CD4-positive, alpha-beta T cell treated with Interleukin-1 beta for 1 hour (primary cell): ENCODE measurements around the gene MRPS27.

ENCODE experiments used
- DNase-seq, 2 donors: peaks; one replicate each; pipeline ENCODE4 v3.0.0-alpha.2; 2020 to 2022

Gene MRPS27

DNA sequence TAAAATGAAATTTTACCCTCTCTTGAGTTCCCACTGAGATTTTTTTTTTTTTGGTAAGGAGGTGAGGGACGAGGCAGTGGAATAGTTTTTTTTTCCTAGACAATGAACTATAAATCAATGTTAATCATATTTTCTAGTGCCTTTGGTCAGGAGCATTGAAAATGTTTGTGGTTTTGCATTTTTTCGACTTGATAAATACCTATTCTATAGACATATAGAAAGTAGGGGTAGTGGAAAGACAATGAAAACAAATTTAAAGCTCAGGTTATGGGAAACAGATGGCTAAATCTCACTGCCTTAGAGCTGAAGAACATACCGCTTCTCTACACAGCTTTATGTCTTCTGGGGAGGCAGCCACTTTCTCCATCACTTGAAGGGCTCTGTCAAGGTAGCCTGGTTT is 94.3 kb downstream of the MRPS27 start:
- no peak for DNase-seq

DNA sequence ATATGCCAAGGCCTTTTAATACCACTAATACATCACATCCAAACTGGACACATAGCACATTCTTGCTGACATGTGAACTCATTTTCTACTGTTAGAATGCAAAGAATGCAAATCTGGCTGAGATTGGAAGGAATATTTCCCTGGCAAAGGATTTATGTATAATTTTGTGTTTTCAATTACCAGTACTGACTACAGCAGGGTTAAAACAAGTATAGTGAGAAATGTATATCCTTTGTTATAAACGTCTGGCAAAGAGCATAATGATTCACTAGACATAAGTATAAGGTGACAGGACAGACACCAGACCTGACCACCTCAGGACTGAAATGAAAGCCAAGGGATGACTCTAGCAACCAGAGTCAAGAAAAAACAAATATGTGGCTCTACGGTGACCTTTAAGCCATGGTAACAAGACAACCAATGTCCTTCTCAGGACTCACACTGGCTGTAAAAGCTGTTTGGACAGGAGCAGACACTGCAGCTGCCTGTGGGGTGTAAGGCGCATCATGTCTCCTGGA is 95.0 kb downstream of the MRPS27 start:
- no peak for DNase-seq

DNA sequence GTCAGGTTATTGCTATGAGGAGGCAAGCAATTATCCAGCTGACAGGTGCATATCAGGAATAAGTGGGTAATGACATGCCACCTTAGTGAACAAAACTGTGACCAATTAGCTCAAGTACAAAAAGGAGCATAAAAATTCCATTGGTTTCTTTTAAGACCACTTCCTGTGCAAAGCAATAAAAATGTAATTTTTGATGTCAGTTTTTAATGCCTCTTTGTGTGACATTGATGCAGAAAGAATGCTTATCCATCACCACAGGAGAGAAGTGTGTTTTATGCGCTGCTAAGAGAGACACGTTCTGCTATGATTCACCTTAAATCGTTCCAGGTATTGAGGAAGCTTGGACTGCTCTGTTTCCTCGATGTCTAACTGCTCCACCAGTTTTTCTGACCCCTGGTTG is 96.7 kb downstream of the MRPS27 start:
- no peak for DNase-seq

DNA sequence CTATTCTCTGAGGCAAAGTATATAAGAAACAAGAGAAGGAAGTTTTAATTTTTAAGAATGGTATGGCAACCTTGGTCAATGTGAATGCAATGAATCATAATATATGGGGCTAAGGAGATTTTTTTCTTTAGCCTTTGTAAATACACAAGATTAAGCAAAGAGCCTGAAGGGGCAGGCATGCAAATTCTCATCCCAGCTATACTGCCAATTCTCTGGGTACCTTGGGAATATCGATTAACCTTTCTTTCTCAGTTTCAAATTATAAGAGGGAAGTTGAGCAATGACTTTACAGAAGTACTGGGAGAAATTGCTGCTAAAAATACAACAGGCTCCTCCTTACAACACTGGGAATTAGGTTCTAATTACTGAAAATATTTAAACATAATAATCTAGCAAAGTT is 97.5 kb downstream of the MRPS27 start:
- no peak for DNase-seq

DNA sequence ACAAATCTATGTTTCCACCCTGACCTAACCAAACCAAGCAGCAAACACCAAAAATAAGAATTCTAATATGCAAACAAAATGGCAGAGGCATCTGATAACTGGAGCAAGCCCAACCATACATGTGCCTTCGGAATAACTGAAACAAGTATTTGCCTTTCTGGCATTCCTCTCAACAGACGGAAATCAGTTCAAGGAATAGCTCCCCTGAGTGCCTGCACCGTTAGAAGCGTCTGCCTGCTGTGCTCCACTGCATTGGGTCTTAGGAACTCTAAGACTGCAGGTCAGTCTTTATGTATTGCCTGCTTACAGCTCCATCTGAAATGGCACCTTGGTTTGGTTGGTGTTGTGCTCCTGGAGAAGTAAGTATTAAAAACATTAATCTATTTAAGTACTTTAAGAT is 98.5 kb downstream of the MRPS27 start:
- DNase-seq: no peak

DNA sequence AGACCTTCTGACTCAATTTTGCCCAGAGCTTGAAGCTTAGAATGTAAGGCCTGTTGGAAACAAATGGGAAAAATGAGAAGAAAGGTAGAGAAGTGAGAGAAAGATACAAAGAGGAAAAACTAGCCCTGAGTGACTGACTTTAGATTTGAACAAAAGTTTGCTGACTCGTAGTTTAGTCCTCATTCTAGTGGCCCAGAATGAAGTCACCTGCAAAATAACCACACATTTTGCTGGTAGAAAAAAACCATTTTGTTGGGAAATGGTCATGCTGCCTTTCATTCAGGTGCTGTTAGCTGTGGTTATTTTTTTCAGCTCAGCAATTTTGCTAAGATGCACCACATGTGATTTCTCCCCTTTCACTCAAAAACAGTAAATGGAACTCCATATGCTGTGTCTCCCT is 98.9 kb downstream of the MRPS27 start:
- no peak for DNase-seq

DNA sequence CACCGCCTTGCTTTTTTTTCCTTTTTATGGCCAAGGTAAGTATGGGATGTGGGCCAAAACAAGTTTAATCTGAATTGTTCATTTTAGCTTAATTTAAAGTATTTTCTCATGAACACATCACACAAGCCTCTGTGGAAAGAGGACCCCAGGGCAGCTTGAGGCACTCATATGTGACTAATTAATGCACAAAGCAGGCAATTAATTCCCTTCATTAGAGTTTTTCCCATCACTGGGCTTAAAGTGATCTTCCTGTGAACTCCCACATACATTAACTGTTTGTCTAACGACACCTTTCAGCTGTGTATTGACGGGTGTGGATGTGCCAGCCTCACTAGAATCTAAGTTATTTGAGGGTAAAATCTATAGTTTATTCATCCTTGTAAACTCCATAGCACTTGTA is 103.3 kb downstream of the MRPS27 start:
- no peak for DNase-seq

DNA sequence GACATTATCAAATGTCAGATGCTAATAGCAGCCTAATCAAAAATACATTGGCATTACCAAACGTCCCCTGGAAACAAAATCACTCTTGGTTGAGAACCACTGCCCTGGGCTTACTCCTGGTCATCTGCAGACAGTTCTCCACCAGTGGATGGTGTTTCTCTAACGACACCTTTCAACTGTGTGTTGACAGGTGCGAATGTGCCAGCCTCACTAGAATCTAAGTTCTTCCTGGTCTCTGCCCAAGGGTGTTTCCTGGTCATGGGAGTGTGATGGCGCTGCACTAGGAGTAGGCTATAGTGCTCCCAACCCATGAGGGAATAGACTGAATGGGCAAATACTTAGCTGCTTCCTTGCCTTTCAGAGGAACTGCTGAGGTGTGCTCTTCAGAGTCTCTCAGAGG is 105.9 kb downstream of the MRPS27 start:
- no peak for DNase-seq

DNA sequence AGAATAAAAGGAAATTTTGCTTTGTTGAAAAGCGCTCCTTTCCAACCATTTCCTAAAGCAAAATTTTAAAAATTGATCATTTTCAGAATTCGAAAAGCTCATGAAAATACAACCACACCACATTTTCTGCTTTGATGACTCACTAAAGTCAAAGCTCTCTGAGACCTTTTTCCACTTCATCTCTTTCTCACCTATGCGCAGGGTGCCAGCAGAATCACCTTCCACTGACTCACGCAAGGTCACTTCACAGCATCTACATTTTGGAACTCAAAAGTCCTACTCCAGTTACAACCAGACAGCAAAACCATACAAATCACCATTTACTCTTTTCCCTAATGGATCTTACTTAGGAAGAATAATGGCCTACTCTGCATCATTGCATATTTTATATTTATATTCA is 106.6 kb downstream of the MRPS27 start:
- no peak for DNase-seq

DNA sequence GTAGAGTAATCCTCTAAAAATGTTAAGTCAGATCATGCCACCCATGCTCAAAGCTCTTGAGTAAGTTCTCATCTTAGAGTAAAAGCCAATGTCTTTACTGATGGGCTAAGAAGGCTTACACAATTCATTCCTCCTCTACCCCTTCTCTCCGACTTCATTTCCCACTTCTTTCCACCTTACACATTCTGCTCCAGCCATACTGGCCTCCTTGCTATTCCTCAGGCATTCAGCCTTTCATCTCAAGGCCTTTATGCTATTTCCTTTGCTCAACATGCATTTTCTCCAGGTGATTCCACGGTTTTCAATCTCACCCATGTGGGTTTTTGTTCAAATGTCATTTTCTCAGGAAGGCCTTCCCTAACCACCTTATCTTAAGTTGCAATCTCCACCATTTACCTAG is 107.9 kb downstream of the MRPS27 start:
- DNase-seq: no peak

DNA sequence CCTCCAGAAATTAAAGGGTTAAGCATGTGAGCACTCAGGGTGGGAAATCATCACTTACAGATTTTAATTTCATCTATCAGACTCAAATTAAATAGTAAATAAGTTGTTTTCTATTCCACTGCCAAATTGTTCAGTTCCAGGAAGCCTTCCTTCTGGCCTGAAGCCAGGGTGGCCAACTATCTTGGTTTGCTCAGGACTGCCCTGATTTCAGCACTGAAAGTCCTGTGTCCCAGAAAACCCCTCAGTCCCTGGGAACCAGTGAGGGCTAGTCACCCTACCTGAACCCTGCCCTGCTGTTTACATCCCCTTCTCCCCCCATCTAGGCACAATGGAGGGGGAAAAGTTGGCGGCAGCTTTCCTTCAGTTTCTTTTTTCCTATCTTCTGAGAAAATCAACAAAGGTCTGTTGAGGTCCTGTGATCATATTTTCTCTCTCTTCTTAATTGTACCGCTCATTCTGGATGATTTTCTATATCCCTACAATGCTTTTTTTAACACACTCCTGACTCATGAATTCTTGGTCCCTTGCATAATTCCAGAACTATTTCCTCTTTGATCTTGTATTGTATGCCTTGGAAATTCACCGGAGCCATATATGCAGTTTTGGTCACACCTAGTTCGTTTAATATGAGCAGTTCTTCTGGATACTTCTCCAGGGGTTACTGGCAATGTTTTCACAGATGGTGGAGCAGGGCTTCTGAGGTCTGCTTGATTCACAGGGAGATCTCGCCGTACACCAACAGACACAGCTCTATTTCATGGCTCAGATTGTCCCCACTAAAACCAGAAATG is 109.0 kb downstream of the MRPS27 start:
- no peak for DNase-seq

DNA sequence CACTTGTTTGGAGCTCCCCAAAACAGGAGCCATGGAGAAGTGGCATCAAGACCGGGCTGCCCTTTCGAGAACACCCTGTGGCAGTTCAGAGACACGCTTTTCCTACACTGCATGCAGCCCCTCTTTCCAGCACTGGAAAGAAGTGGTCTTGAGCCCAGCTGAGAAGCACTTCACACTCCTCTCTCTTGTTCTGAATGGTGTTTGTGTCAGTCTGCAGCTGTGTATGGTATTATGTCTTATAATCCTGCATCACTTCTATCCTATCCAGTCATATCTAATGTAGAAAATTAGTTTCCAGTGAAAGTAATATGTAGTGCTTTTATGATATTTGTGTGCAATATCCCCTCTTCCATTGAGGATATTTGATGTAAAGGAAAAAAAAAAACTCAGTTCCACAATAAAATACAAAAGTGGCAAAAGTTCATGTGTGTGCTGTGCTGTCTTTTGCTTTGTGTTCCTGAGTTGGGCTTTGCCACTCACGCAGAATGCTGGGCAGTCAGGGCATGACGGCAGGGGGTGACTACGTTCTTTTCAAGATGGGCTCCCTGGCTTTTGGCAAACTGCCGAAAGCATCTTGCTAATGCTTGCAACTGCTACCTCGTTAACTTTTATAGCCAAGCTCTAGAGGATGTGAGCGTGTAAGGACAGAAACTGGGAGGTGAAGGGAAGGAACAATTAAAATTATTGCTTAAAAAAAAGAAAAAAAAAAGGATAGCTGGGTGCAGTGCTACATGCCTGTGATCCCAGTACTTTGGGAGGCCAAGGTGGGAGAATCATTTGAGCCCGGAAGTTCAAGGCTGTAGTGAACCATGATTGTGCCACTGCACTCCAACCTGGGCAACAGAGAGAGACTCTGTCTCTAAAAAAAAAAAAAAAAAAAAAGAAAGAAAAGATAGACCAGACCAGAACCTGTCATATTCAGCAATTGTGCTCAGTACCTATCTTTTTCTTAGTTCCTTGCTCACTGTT is 110.6 kb downstream of the MRPS27 start:
- no peak for DNase-seq

DNA sequence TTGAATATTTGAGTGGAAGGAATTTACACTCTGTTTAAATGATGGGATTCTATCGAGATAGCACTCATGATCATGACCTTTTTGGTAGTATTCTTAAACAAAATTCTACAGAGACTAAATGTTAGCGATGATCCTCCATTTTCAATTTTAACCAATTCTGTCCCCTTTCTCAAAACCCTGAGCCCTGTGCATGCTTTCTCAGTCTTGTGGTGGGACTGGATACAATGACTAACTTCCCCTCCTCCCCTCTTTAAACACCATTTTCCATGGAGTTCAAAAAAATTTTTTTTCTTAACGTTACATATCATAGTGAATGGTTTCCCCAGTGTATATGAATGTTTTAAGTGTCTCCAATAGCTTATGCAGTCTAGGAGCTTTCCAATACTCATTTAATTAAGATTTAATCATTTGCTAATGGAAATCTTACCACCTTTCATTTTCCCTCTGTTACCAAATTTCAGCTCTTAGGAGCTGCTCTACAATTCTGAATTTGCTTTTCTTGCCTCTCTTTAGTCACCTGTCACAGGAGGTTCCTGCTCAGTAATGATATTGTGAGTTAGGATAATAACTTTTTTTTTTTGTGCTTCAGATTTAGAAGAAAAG is 111.6 kb downstream of the MRPS27 start:
- DNase-seq: no peak

DNA sequence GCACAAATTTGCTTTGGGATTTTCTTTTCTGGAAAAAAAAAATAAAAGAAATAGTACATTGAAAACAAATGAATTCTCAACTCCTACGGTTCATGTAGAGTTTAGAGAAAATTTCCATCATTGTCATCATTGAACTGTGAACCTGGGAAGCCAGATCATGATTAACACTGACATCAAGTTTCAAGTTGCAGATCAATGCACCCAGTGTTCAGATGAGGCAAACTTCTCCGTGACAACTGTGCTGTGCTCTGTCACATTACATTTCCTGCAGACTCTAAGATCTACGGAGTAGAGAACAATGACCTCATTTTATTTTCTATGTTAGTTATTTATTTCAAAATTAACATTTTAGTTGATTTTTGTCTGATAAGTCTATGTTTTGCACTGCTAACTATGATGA is 113.0 kb downstream of the MRPS27 start:
- DNase-seq: no peak

DNA sequence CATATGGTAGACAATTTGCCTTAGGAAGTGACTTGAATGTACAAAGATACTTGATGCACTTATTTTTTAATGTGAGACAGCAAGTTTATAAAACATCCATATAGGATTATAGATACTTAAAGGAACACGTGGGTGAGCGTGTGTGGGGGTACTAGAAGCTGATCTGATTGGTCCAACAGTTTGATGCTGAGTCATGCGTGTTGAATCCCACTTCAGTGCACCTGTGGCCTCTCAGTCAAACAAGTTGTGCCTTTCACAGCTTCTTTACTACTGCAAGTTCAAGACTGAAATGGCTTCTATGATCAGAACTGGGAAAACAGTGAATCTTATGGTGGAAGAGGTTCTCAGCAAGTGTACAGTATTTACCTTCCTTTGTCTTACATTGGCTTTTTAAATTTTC is 113.9 kb downstream of the MRPS27 start:
- no peak for DNase-seq

DNA sequence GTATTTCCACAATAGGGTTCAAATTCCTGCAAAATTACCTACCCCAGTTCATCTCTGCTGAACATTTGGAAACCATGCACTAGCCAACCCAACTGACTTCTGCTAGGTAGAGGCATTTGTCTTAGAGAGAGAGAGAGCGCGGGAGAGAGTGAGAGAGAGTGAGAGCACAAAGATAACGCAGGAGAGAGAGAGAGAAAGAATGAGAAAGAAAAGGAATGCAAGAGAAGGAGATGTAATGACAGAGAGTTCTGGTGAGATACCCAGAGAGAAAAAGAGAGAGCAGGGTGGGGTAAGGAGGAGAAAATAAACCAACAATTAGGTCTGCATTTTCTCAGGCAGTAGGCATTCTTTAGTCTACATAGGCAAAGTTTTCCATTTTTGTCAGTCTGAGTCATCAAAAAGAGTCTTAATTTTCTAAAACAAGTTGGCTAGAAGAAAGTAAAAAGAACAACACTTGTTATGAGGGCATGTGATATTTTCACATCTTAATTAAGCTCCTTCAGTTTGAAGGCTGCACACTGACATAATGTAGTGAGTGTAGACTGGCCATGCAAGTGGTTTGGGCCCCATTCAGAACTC is 114.5 kb downstream of the MRPS27 start:
- DNase-seq: no peak

DNA sequence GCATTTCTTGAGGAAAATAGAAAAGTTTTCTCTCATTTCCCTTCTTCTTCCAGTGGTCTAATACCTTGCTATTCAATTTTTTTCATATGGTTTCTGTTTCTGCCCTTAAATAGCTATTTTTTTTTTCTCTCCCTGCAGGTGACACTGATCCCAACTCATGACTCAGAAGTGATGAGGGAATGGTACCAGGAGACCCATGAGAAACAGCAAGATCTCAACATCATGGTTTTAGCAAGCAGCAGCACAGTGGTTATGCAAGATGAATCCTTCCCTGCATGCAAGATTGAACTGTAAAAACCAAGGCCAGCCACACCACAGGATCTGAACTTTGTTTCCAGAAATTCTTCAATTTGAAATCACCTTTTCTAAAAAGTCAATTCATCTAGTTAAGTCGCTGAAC is 115.1 kb downstream of the MRPS27 start:
- DNase-seq: no peak

DNA sequence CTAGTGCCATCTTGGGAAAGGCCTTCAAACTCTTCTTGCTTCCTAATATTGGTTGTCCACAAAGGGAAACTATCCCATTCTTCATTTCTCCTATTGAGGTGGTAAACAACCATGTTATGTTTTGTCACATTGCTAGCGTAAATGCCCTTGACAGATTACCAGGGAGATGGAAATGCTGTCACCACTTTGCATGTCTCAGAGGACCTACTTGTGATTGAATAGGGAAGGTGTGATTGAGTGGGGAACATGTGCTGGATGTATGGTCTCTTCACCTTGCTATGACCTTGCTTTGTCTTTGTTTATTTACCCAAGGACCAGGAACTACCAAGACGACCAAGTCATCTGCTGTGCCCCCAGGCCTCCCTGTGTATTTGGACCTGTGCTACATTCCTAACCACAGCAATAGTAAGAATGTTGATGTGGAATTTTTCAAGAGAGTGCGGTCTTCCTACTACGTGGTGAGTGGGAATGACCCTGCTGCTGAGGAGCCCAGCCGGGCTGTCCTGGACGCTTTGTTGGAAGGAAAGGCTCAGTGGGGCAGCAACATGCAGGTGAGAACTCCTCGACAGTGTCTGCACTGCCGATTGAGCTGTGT is 116.7 kb downstream of the MRPS27 start:
- no peak for DNase-seq

DNA sequence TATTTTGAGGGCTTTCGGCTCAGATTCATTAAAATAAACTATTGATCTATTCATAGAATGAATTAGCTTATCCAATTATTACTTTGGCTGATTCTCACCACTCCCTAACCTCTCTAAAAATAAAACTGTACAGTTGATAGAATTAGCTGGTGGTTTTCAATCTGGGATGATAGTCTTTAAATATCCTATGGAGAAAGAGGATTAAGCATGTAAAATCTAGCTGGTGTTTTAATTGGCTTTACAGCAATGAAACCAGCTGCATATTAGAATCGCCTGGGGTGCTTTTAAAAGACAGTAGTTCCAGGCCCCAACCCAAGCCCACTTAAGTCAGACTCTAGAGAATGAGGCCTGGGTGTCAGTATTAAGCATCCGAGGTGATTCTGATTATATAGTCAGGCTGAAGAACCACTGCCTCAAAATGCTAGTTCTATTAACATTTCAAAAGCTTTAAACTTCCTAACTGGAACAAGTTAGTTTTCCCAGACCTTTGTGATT is 117.7 kb downstream of the MRPS27 start:
- DNase-seq: no peak

DNA sequence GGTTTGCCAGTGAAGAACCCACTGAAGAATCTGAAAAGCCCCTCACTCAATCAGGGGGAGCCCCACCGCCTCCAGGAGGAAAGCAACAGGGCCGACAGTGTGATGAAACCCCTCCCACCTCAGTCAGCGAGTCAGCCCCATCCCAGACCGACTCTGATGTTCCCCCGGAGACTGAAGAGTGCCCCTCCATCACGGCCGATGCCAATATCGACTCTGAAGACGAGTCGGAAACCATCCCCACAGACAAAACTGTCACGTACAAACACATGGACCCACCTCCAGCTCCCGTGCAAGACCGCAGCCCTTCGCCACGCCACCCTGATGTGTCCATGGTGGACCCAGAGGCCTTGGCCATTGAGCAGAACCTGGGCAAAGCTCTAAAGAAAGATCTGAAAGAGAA is 120.4 kb downstream of the MRPS27 start:
- DNase-seq: no peak

DNA sequence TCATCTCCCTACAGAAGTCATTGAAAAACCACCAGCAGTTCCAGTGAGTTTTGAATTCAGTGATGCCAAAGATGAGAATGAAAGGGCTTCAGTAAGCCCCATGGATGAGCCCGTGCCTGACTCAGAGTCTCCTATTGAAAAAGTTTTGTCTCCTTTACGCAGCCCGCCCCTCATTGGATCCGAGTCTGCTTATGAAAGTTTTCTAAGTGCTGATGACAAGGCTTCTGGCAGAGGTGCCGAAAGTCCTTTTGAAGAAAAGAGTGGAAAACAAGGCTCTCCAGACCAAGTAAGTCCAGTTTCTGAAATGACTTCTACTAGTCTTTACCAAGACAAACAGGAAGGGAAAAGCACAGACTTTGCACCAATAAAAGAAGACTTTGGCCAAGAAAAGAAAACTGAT is 122.6 kb downstream of the MRPS27 start:
- DNase-seq: no peak

DNA sequence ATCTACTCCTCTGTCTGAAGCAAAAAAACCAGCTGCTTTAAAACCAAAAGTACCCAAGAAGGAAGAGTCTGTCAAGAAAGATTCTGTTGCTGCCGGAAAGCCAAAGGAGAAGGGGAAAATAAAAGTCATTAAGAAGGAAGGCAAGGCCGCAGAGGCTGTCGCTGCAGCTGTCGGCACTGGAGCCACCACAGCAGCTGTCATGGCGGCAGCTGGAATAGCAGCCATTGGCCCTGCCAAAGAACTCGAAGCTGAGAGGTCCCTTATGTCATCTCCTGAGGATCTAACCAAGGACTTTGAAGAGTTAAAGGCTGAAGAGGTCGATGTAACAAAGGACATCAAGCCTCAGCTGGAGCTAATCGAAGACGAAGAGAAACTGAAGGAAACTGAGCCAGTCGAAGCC is 124.5 kb downstream of the MRPS27 start:
- DNase-seq: no peak

DNA sequence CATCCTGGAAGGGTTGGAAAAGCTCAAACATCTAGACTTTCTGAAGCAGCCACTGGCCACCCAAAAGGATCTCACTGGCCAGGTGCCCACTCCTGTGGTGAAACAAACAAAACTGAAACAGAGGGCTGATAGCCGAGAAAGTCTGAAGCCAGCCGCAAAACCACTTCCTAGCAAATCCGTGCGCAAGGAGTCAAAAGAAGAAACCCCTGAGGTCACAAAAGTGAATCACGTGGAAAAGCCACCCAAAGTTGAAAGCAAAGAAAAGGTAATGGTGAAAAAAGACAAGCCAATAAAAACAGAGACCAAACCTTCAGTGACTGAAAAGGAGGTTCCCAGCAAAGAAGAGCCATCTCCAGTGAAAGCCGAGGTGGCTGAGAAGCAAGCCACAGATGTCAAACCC is 125.2 kb downstream of the MRPS27 start:
- DNase-seq: peak; percentile 8 to 22
